OCI-LY1 (cell line): Measurements from ENCODE around the gene GMPPB.

Experiments
- H2AFZ ChIP-seq: fragments of 200-600 bp; sonication (generic), shearing (Covaris generic); 2 replicates; pipeline ENCODE4 v1.6.0; 2014; ENCODE audit warnings: antibody characterized with exemption, mild to moderate bottlenecking, low read length
- H3F3A ChIP-seq: fragments of 200-600 bp; sonication (generic), shearing (Covaris generic); 2 replicates; pipeline ENCODE4 v1.6.0; 2014; ENCODE audit warnings: mild to moderate bottlenecking, antibody characterized with exemption, low read length, moderate library complexity; ENCODE audit not compliant: insufficient read depth
- H3K27ac ChIP-seq: fragments of 200-600 bp; sonication (generic); 2 replicates; pipeline ENCODE4 v1.5.1; 2014; ENCODE audit warnings: low read length, mixed run types, mild to moderate bottlenecking, low read depth; ENCODE audit not compliant: poor library complexity, severe bottlenecking
- H3K27me3 ChIP-seq: fragments of 200-600 bp; sonication (generic); 2 replicates; pipeline ENCODE4 v1.6.0; 2014; ENCODE audit warnings: antibody characterized with exemption, mild to moderate bottlenecking, low read length, moderate library complexity; ENCODE audit not compliant: insufficient read depth
- H3K36me3 ChIP-seq: fragments of 200-600 bp; sonication (generic); 2 replicates; pipeline ENCODE4 v1.6.1; 2014; ENCODE audit warnings: mild to moderate bottlenecking, antibody characterized with exemption, low read length, moderate library complexity, mixed read lengths; ENCODE audit not compliant: insufficient read depth
- H3K4me1 ChIP-seq: fragments of 200-600 bp; sonication (generic); 2 replicates; pipeline ENCODE4 v1.5.1; 2014; ENCODE audit warnings: mild to moderate bottlenecking, low read length, moderate library complexity; ENCODE audit not compliant: insufficient read depth, severe bottlenecking
- H3K4me2 ChIP-seq: fragments of 200-600 bp; sonication (generic), shearing (Covaris generic); 2 replicates; pipeline ENCODE4 v1.6.1; 2014; ENCODE audit warnings: low read length
- H3K4me3 ChIP-seq: fragments of 200-600 bp; sonication (generic); 2 replicates; pipeline ENCODE4 v1.5.1; 2014; ENCODE audit warnings: low read length, low read depth, mild to moderate bottlenecking, mixed read lengths; ENCODE audit not compliant: poor library complexity, severe bottlenecking
- H3K79me2 ChIP-seq: fragments of 200-600 bp; shearing (Covaris generic); 2 replicates; pipeline ENCODE4 v1.6.1; 2016; ENCODE audit warnings: mixed run types, low read length, mixed read lengths; ENCODE audit not compliant: insufficient read depth
- H3K9ac ChIP-seq: fragments of 200-600 bp; sonication (generic), shearing (Covaris generic); 2 replicates; pipeline ENCODE4 v1.6.1; 2014; ENCODE audit warnings: mild to moderate bottlenecking, low read length, mixed read lengths
- H3K9me2 ChIP-seq: fragments of 200-600 bp; sonication (generic), shearing (Covaris generic); 2 replicates; pipeline ENCODE4 v1.6.1; 2014; ENCODE audit warnings: low read depth, mild to moderate bottlenecking, low read length, mixed read lengths
- H3K9me3 ChIP-seq: fragments of 200-600 bp; shearing (Covaris generic); 2 replicates; pipeline ENCODE4 v1.6.1; 2014; ENCODE audit warnings: low read length, mixed read lengths
- H4K20me1 ChIP-seq: fragments of 200-600 bp; sonication (generic), shearing (Covaris generic); 2 replicates; pipeline ENCODE4 v1.6.0; 2016; ENCODE audit warnings: mild to moderate bottlenecking, low read length; ENCODE audit not compliant: insufficient read depth
- CTCF ChIP-seq: fragments of 200-600 bp; sonication (generic), shearing (Covaris generic); IDR thresholded peaks from 2 replicates; pipeline ENCODE4 v1.5.1; 2017; ENCODE audit warnings: mild to moderate bottlenecking, antibody characterized with exemption, low read length, moderate library complexity, mixed read lengths
- EZH2 ChIP-seq: fragments of 200-600 bp; sonication (generic), shearing (Covaris generic); IDR thresholded peaks from 2 replicates; pipeline ENCODE4 v1.8.0; 2017; ENCODE audit warnings: borderline replicate concordance, mixed run types, mild to moderate bottlenecking, antibody characterized with exemption, low read length, moderate library complexity, mixed read lengths

The GMPPB gene

GRCh38 chr3:49759226-49759625 is 35.5 kb upstream of the GMPPB start:
- no peak overlapping the region for H3K4me2 ChIP-seq
- H4K20me1 ChIP-seq: no peaks in the 10 kb centered on the region
- no peaks in the 10 kb centered on the region for H3F3A ChIP-seq
- no peaks in the 10 kb centered on the region for H3K4me1 ChIP-seq
- no peak for TF ChIP-seq CTCF
- TF ChIP-seq EZH2: no peak
- H3K9me2 ChIP-seq: no peaks in the 10 kb centered on the region
- H3K9me3 ChIP-seq: no peaks in the 10 kb centered on the region
- H3K4me3 ChIP-seq: no peak overlapping the region
- no peak overlapping the region for H3K9ac ChIP-seq
- no peak overlapping the region for H2AFZ ChIP-seq
- H3K79me2 ChIP-seq: peaks cover 18% of the 10 kb centered on the region
- H3K36me3 ChIP-seq: no peaks in the 10 kb centered on the region
- H3K27ac ChIP-seq: no peak overlapping the region
- no peaks in the 10 kb centered on the region for H3K27me3 ChIP-seq

GRCh38 chr3:49757197-49757596 is 33.4 kb upstream of the GMPPB start:
- Histone ChIP-seq H3K27me3 (no peaks in the 10 kb centered on the region), H3K4me3 (no peak overlapping the region), H2AFZ (no peak overlapping the region), H3K4me1 (no peaks in the 10 kb centered on the region), H3K9me2 (no peaks in the 10 kb centered on the region), H3K27ac (no peak overlapping the region), H3K9ac (no peak overlapping the region), H4K20me1 (no peaks in the 10 kb centered on the region), H3F3A (no peaks in the 10 kb centered on the region), H3K4me2 (no peak overlapping the region), H3K36me3 (no peaks in the 10 kb centered on the region), H3K9me3 (no peaks in the 10 kb centered on the region), H3K79me2 (peaks cover 18% of the 10 kb centered on the region)
- TF ChIP-seq EZH2 (no peak), CTCF (no peak)

- no peaks in the 10 kb centered on the region for H3K4me1 ChIP-seq
- no peaks in the 10 kb centered on the region for H3F3A ChIP-seq
- no peak overlapping the region for H3K9ac ChIP-seq
- H3K27ac ChIP-seq: no peak overlapping the region
- no peaks in the 10 kb centered on the region for H3K27me3 ChIP-seq
- H2AFZ ChIP-seq: no peak overlapping the region
- peaks cover 18% of the 10 kb centered on the region for H3K79me2 ChIP-seq
- H3K9me3 ChIP-seq: no peaks in the 10 kb centered on the region
- H3K9me2 ChIP-seq: no peaks in the 10 kb centered on the region
- H4K20me1 ChIP-seq: no peaks in the 10 kb centered on the region
- no peaks in the 10 kb centered on the region for H3K36me3 ChIP-seq
- no peak overlapping the region for H3K4me2 ChIP-seq
- TF ChIP-seq CTCF (no peak), EZH2 (no peak)
- H3K4me3 ChIP-seq: no peak overlapping the region
Observed at GRCh38 chr3:49756036-49756435, 32.3 kb upstream of the GMPPB start.
